Measurements from ENCODE around the gene LGMN. TPM values are rescaled to one million over a fixed set of nuclear protein-coding genes. Genes with fewer than 3 reads are reported as not detected.

LGMN gene
- polyA plus RNA-seq, 1 of the 3 experiments (the other 2 are of a cell fraction): 76.3 TPM

- H3K79me2 ChIP-seq (ENCODE audit: insufficient read depth): no peaks in the 10 kb centered on the region
- ChIA-PET CTCF (interaction anchor here (0.5 to 13.4 kb wide), 21 partner anchors 9 to 150 kb away, joined by 3 to 186 read pairs (median 4); partner anchors contain the start of gene GOLGA5), POLR2A (no interaction called here)
- H3K4me3 ChIP-seq (ENCODE audit: low read depth in 2 of 2, low read length in 1 of 2): no peak overlapping the region
- WGBS (ENCODE audit: low lambda C conversion rate): 53% methylated on average over 2 of the region's 2 CpGs
- H4K20me1 ChIP-seq (ENCODE audit: insufficient read depth): no peaks in the 10 kb centered on the region
- no peak overlapping the region for H2AFZ ChIP-seq (ENCODE audit: low read depth)
- H3K27ac ChIP-seq (ENCODE audit: low read depth in 2 of 2, low read length in 1 of 2): no peak overlapping the region
- peaks cover 14% of the 10 kb centered on the region for H3F3A ChIP-seq (replicated peaks; ENCODE audit: insufficient read depth)
- TF ChIP-seq IRF3 (IDR thresholded peaks at IDR 0.05; ENCODE audit: low read depth, low read length) (no peak), MAX (IDR thresholded peaks at IDR 0.05; ENCODE audit: low read depth) (no peak), ELF1 (IDR thresholded peaks at IDR 0.05) (no peak), TAF1 (IDR thresholded peaks at IDR 0.05; ENCODE audit: borderline replicate concordance, low read depth, low read length) (no peak), MEF2A (IDR thresholded peaks at IDR 0.05; ENCODE audit: borderline replicate concordance, low read depth) (no peak), CHD2 (IDR thresholded peaks at IDR 0.05; ENCODE audit: low read length, partially characterized antibody) (no peak), TCF12 (IDR thresholded peaks at IDR 0.05) (no peak), EZH2phosphoT487 (IDR thresholded peaks at IDR 0.05; ENCODE audit: borderline replicate concordance, low read depth) (no peak), EP300 (IDR thresholded peaks at IDR 0.05; ENCODE audit: borderline replicate concordance in 1 of 2, low read depth in 1 of 2, low read length in 1 of 2) (no peak), USF1 (IDR thresholded peaks at IDR 0.05; ENCODE audit: borderline replicate concordance, low read depth) (no peak), USF2 (IDR thresholded peaks at IDR 0.05; ENCODE audit: borderline replicate concordance, low read depth, low read length) (no peak), GABPA (IDR thresholded peaks at IDR 0.05; ENCODE audit: low read depth) (no peak), RXRA (IDR thresholded peaks at IDR 0.05; ENCODE audit: borderline replicate concordance, low read depth) (no peak), RAD21 (IDR thresholded peaks at IDR 0.05; ENCODE audit: low read length) (peak; percentile 87), SIN3A (IDR thresholded peaks at IDR 0.05; ENCODE audit: borderline replicate concordance, low read depth, low read length) (no peak), PBX3 (IDR thresholded peaks at IDR 0.05) (no peak), MXI1 (IDR thresholded peaks at IDR 0.05; ENCODE audit: low read depth, low read length) (no peak), TEAD4 (IDR thresholded peaks at IDR 0.05; ENCODE audit: borderline replicate concordance, insufficient read depth) (no peak), GATA2 (CRISPR knock-in tag; IDR thresholded peaks at IDR 0.05) (no peak), RFX5 (IDR thresholded peaks at IDR 0.05; ENCODE audit: low read length) (no peak), JUND (IDR thresholded peaks at IDR 0.05) (no peak), NFIC (IDR thresholded peaks at IDR 0.05; ENCODE audit: borderline replicate concordance) (no peak), ZBTB33 (IDR thresholded peaks at IDR 0.05; ENCODE audit: borderline replicate concordance, low read depth) (no peak), CTCF (IDR thresholded peaks at IDR 0.05) (peak; percentile 75), FOXM1 (IDR thresholded peaks at IDR 0.05; ENCODE audit: low read depth) (no peak), SMC3 (IDR thresholded peaks at IDR 0.05; ENCODE audit: low read depth, low read length) (peak; percentile 72)
- H3K36me3 ChIP-seq (replicated peaks in 1 of 2; ENCODE audit: control insufficient read depth in 1 of 2, insufficient read depth in 2 of 2, low read length in 1 of 2): no peaks in the 10 kb centered on the region
- no peaks in the 10 kb centered on the region for H3K27me3 ChIP-seq (ENCODE audit: insufficient read depth)
- peaks cover 4% of the 10 kb centered on the region; the same call in 1 of the 2 replicates for H3K9me3 ChIP-seq
- H3K9me2 ChIP-seq: no peaks in the 10 kb centered on the region
- H3K4me1 ChIP-seq (ENCODE audit: control insufficient read depth in 1 of 2, insufficient read depth in 2 of 2, low read depth in 1 of 2, low read length in 1 of 2): no peaks in the 10 kb centered on the region
- H3K9ac ChIP-seq: no peak overlapping the region
- no peak overlapping the region for H3K4me2 ChIP-seq
- DNase-seq: peak; percentile 44
These were observed 35.5 kb upstream of the LGMN start for GRCh38 chr14:92783813-92784431.
